H54 (cell line): ENCODE data around the gene CEP162.

Experiments used
- DNase-seq: peaks from one replicate; pipeline ENCODE4 v3.0.0; 2011; ENCODE audit warnings: low spot score, mixed read lengths; ENCODE audit not compliant: insufficient read length
- FAIRE-seq: peaks from 3 replicates; lab custom pipeline; 2011; peaks lifted over from hg19 to GRCh38; lab: Jason Lieb, UNC
- POLR2A ChIP-seq: IDR thresholded peaks from 2 replicates; pipeline ENCODE4 v1.6.1; 2011; ENCODE audit warnings: low read depth, mild to moderate bottlenecking, low read length

The CEP162 gene

GRCh38 chr6:84077645-84078044 lies 149.8 kb downstream of the CEP162 start:
- FAIRE-seq (no peak), DNase-seq (no peak)
- no peak for TF ChIP-seq POLR2A

DNA sequence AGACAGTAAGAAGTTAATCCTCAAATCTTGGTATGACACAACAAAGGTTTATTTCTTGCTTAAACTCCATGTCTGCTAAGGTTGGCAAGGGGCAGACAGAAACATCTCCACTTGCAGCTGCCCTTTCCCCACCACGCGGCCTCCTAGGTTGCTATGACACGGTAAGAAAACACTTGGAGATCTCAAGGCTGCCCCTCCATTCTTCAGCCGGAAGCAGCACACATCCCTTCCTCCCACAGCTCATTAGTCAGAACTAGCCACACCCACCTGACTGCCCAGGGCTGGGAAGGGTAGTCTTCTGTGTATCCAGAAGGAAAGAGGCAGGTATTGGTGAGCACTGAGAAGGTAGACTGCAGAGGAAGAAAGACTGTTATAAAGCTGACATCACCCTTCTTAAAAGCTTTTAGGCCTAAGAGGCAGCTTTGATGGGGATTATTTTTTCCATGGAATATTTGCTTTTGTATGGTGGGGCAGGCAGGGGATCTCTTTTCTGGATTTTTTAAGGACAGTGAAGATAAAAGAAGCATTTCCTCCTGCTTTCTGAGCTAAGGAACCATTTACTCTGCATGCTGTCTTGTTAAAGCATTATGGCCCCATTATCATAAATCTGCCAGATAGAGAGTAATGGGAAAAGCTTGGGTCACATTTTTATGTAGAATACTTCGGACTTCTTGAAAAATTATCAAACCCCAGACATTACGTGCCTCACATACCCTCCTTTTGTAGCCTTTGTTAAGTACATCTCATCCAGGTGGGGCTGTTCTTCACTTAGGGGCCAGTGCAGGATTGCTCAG lies 152.3 kb downstream of the CEP162 start:
- FAIRE-seq (no peak), DNase-seq (no peak)
- no peak for TF ChIP-seq POLR2A
